Transverse colon (tissue), 3 donors: ENCODE data around the gene MALL.
"Not testable (repeated sequence)": the region's sequence is repeated elsewhere in the genome, so short reads cannot be mapped to it uniquely, and the experiment has no call there.

Experiments used
- POLR2A ChIP-seq: fragments of 450-650 bp; IDR thresholded peaks from one replicate; pipeline ENCODE4 v1.6.1; 2016; ENCODE audit warnings: antibody characterized with exemption, mild to moderate bottlenecking, moderate library complexity
- TF ChIP-seq, protein P1 (sequence below), 5 experiments: fragments of 200-600 bp in 3 of 5; fragments of 450-650 bp in 2 of 5; sonication (generic) in 3 of 5; IDR thresholded peaks; 1 replicate in 2 of 5; 2 replicates in 3 of 5; pipeline ENCODE4 v1.5.1; 2016 to 2017; ENCODE audit warnings: antibody characterized with exemption in 5 of 5, inconsistent platforms in 3 of 5, mild to moderate bottlenecking in 2 of 5, moderate library complexity in 1 of 5

- TF ChIP-seq POLR2A, result not testable (repeated sequence)
- TF ChIP-seq, protein P1, sequence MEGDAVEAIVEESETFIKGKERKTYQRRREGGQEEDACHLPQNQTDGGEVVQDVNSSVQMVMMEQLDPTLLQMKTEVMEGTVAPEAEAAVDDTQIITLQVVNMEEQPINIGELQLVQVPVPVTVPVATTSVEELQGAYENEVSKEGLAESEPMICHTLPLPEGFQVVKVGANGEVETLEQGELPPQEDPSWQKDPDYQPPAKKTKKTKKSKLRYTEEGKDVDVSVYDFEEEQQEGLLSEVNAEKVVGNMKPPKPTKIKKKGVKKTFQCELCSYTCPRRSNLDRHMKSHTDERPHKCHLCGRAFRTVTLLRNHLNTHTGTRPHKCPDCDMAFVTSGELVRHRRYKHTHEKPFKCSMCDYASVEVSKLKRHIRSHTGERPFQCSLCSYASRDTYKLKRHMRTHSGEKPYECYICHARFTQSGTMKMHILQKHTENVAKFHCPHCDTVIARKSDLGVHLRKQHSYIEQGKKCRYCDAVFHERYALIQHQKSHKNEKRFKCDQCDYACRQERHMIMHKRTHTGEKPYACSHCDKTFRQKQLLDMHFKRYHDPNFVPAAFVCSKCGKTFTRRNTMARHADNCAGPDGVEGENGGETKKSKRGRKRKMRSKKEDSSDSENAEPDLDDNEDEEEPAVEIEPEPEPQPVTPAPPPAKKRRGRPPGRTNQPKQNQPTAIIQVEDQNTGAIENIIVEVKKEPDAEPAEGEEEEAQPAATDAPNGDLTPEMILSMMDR (IDR thresholded peaks at IDR 0.05), result not testable (repeated sequence)
Measured at GRCh38 chr2:110059694-110060358, 55.8 kb downstream of the MALL start.
